Mucosa of rectum (tissue), 2 donors: ENCODE data around the gene MTM1.

ENCODE experiments used
- H3K27ac ChIP-seq, 2 donors: one replicate each; pipeline ENCODE4 v1.7.0; 2013; ENCODE audit warnings: inconsistent platforms in 2 of 2, low read depth in 2 of 2, low read length in 2 of 2
- H3K27me3 ChIP-seq, 2 donors: one replicate each; pipeline ENCODE4 v1.7.0; 2013; ENCODE audit warnings: low read length in 2 of 2; ENCODE audit not compliant: control insufficient read depth in 2 of 2, insufficient read depth in 2 of 2
- H3K36me3 ChIP-seq, 2 donors: one replicate each; pipeline ENCODE4 v1.7.0; 2013; ENCODE audit warnings: low read length in 2 of 2; ENCODE audit not compliant: control insufficient read depth in 2 of 2, insufficient read depth in 2 of 2
- H3K4me1 ChIP-seq, 2 donors: one replicate each; pipeline ENCODE4 v1.7.0; 2013; ENCODE audit warnings: low read length in 2 of 2, mild to moderate bottlenecking in 1 of 2; ENCODE audit not compliant: control insufficient read depth in 2 of 2, insufficient read depth in 2 of 2
- H3K4me3 ChIP-seq, 2 donors: one replicate each; pipeline ENCODE4 v1.7.0; 2013; ENCODE audit warnings: low read length in 2 of 2
- H3K9ac ChIP-seq, 2 donors: one replicate each; pipeline ENCODE4 v1.7.0; 2013; ENCODE audit warnings: low read length in 2 of 2, low read depth in 1 of 2, mild to moderate bottlenecking in 1 of 2
- H3K9me3 ChIP-seq, 2 donors: one replicate each; pipeline ENCODE4 v1.7.0; 2013; ENCODE audit warnings: low read length in 2 of 2; ENCODE audit not compliant: control insufficient read depth in 2 of 2
- donor health status: healthy.
- donor health status: Normal muscosa, but diverticular disease.

Gene MTM1

GRCh38 chrX:150698981-150699380 lies 130.6 kb downstream of the MTM1 start:
- peaks cover 0 to 3% of the 10 kb centered on the region in 2 donors for H3K4me1 ChIP-seq
- H3K9me3 ChIP-seq, result no peaks in the 10 kb centered on the region
- H3K36me3 ChIP-seq, result no peaks in the 10 kb centered on the region
- no peak overlapping the region for H3K4me3 ChIP-seq
- H3K27ac ChIP-seq, result no peak overlapping the region
- no peak overlapping the region for H3K9ac ChIP-seq
- no peaks in the 10 kb centered on the region for H3K27me3 ChIP-seq

DNA sequence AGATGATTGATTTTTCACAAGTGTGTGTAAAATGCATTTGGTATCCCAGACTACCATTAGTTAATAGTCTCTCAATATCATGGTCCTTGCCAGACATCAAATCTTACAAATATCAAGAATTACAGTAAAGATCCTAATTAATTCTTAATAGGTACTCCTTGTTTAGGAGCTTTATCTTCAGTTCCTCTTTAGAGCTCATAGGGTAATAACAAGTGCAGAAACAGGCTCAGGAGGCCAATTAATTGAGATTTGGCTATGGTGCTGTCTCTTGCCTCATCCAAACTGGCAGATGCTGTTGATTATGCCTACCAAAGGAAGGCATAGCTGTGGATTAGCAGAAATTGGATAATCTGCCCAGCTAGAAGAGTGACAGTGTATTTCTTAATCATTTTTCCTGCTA lies 131.7 kb downstream of the MTM1 start:
- H3K9ac ChIP-seq, result no peak overlapping the region
- peaks cover 0 to 2% of the 10 kb centered on the region in 2 donors for H3K4me1 ChIP-seq
- no peak overlapping the region for H3K4me3 ChIP-seq
- no peaks in the 10 kb centered on the region for H3K27me3 ChIP-seq
- H3K36me3 ChIP-seq, result no peaks in the 10 kb centered on the region
- H3K27ac ChIP-seq, result no peak overlapping the region
- H3K9me3 ChIP-seq, result no peaks in the 10 kb centered on the region

DNA sequence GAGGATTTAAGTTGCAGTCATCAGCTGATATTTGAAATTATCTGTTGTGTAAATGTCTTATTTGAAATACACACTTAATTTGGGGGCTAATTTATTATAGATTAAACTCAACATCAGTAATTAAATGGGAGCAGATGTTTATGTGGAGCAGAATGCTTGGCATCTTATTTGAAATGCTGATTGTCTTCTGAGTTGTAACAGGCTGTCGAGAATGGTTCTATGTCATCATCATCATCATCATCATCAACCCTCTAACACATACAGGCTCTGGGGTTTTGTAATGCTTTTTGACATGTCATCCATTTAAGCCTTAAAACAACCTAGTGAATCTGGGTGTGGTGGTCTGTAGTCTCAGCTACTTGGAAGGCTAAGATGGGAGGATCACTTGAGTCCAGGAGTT lies 133.0 kb downstream of the MTM1 start:
- Histone ChIP-seq H3K27me3 (no peaks in the 10 kb centered on the region), H3K4me3 (no peak overlapping the region), H3K27ac (no peak overlapping the region), H3K36me3 (no peaks in the 10 kb centered on the region), H3K9ac (no peak overlapping the region), H3K4me1 (peaks cover 0 to 2% of the 10 kb centered on the region in 2 donors), H3K9me3 (no peaks in the 10 kb centered on the region)

DNA sequence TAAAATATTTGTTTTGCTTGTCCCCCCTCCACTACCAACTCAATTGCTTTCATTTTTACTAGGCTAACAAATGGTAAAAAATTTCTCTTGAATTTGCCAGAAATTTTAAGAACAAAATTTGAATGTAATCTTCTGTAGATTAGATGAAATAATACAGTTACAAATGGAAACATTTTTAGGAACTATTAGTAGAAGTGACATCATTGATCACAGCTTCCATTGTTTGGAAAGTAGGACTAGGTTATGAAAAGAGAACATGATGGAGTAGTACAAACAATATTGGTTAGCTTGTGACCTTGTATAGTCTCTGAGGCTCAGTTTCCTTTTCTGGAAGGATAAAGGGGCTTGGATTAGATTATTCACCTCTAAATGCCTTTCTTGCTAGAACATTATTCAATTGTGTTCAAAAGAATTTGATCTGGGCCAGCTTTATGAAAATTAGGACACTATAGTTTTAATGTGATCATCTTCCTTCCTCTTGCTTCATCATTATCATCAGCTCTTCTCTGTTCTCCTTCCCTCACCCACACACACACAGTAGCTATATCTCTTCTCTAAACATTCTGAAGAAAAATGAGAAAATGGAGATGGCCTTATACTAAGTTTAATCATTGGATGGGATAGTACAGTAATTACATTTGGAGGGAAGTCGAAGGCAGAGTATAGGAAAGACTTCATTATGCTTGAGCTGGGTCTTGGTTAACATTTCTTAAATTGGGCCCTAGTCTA lies 134.7 kb downstream of the MTM1 start:
- Histone ChIP-seq H3K9me3 (no peaks in the 10 kb centered on the region), H3K4me3 (no peak overlapping the region), H3K27me3 (no peaks in the 10 kb centered on the region), H3K27ac (no peak overlapping the region), H3K4me1 (peaks cover 0 to 2% of the 10 kb centered on the region in 2 donors), H3K36me3 (no peaks in the 10 kb centered on the region), H3K9ac (no peak overlapping the region)

DNA sequence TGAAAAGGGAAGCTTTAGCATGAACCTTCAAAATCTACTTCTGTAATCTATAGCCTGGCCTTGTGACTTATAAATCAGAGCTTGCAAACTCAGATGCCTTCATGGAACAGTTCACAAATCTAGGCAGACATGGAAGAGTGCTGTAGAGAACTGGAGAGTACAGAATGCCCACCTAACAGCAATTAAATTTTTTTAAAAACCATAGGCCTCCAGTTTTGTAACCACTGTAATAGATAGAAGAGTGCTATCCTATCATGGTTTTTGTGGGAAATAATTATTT lies 135.2 kb downstream of the MTM1 start:
- Histone ChIP-seq H3K27ac (no peak overlapping the region), H3K27me3 (no peaks in the 10 kb centered on the region), H3K4me1 (peaks cover 0 to 2% of the 10 kb centered on the region in 2 donors)

GRCh38 chrX:150704030-150704613 lies 135.7 kb downstream of the MTM1 start:
- no peak overlapping the region for H3K9ac ChIP-seq
- no peaks in the 10 kb centered on the region for H3K9me3 ChIP-seq
- no peaks in the 10 kb centered on the region for H3K27me3 ChIP-seq
- H3K27ac ChIP-seq, result no peak overlapping the region
- no peak overlapping the region for H3K4me3 ChIP-seq
- peaks cover 0 to 2% of the 10 kb centered on the region in 2 donors for H3K4me1 ChIP-seq
- no peaks in the 10 kb centered on the region for H3K36me3 ChIP-seq

More for the DNA sequence above, 135.2 kb downstream of the MTM1 start:
- no peaks in the 10 kb centered on the region for H3K9me3 ChIP-seq
- H3K9ac ChIP-seq, result no peak overlapping the region
- no peaks in the 10 kb centered on the region for H3K36me3 ChIP-seq
- H3K4me3 ChIP-seq, result no peak overlapping the region

- no peaks in the 10 kb centered on the region for H3K9me3 ChIP-seq
- H3K36me3 ChIP-seq, result no peaks in the 10 kb centered on the region
- H3K4me1 ChIP-seq, result no peaks in the 10 kb centered on the region
- no peak overlapping the region for H3K4me3 ChIP-seq
- H3K9ac ChIP-seq, result no peak overlapping the region
- H3K27ac ChIP-seq, result no peak overlapping the region
- H3K27me3 ChIP-seq, result no peaks in the 10 kb centered on the region
Measured at GRCh38 chrX:150712619-150713018, 144.2 kb downstream of the MTM1 start.

DNA sequence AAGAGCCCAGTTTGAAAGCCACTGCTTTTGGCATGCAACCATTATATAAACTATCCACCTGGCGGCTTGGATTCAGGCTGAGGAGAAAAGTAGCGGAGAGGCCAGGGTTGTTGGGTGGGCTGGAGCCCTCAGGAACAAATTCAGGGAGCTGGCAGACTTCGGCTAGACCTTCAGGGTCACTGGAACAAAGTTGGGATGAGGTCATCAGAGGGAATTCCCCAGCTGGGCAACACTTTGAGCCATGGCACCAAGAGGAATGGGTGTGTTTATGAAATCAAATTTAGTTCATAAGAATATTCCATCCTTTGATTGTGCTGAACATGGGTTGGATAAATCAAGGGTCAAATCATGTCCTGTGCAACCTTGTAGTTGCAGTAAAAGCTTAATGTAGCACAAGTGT lies 146.8 kb downstream of the MTM1 start:
- no peak overlapping the region for H3K27ac ChIP-seq
- no peak overlapping the region for H3K4me3 ChIP-seq
- no peaks in the 10 kb centered on the region for H3K4me1 ChIP-seq
- no peaks in the 10 kb centered on the region for H3K36me3 ChIP-seq
- no peaks in the 10 kb centered on the region for H3K27me3 ChIP-seq
- H3K9me3 ChIP-seq, result no peaks in the 10 kb centered on the region
- H3K9ac ChIP-seq, result no peak overlapping the region

- no peak overlapping the region for H3K27ac ChIP-seq
Measured at GRCh38 chrX:150719621-150720020, 151.2 kb downstream of the MTM1 start.

More at GRCh38 chrX:150719621-150720020, 151.2 kb downstream of the MTM1 start:
- Histone ChIP-seq H3K27me3 (no peaks in the 10 kb centered on the region), H3K4me1 (no peaks in the 10 kb centered on the region), H3K4me3 (no peak overlapping the region), H3K9ac (no peak overlapping the region), H3K36me3 (no peaks in the 10 kb centered on the region), H3K9me3 (no peaks in the 10 kb centered on the region)
